Glutamatergic neuron (in vitro differentiated cells): ENCODE results near the gene PECR. TPM values are rescaled to one million over a fixed set of nuclear protein-coding genes. Genes with fewer than 3 reads are reported as not detected.
A peak's percentile ranks its signal among the peaks of the same experiment; 100 is the strongest.

ENCODE experiments used
- DNase-seq: peaks from one replicate; pipeline ENCODE4 v3.0.0; 2022
- H3K27ac Mint-ChIP-seq: one replicate; pipeline ENCODE4 v1.8.0; 2020; ENCODE audit warnings: mild to moderate bottlenecking, mixed read lengths, inconsistent platforms; ENCODE audit not compliant: unreplicated experiment
- H3K27me3 Mint-ChIP-seq: one replicate; pipeline ENCODE4 v1.8.0; 2020; ENCODE audit warnings: mild to moderate bottlenecking, moderate library complexity, mixed read lengths, inconsistent platforms; ENCODE audit not compliant: unreplicated experiment
- H3K36me3 Mint-ChIP-seq: one replicate; pipeline ENCODE4 v1.8.0; 2020; ENCODE audit warnings: mild to moderate bottlenecking, mixed read lengths, inconsistent platforms; ENCODE audit not compliant: unreplicated experiment
- H3K4me1 Mint-ChIP-seq: one replicate; pipeline ENCODE4 v1.8.0; 2020; ENCODE audit warnings: mild to moderate bottlenecking, low read depth, mixed read lengths, inconsistent platforms; ENCODE audit not compliant: unreplicated experiment
- H3K4me3 Mint-ChIP-seq: one replicate; pipeline ENCODE4 v1.8.0; 2020; ENCODE audit warnings: mild to moderate bottlenecking, mixed read lengths, inconsistent platforms; ENCODE audit not compliant: unreplicated experiment
- H3K9me3 Mint-ChIP-seq: one replicate; pipeline ENCODE4 v1.8.0; 2020; ENCODE audit warnings: mild to moderate bottlenecking, moderate library complexity, mixed read lengths, inconsistent platforms; ENCODE audit not compliant: unreplicated experiment
- total RNA-seq: library from RNA; stranded (reverse); fragmentation: NEBNext Ultra II Directional; extraction: Animal tissue kit (Norgen Biotek cat#: 25700); gene quantifications from one replicate; pipeline ENCODE4 v1.2.1, GENCODE V29; 2021; ENCODE audit not compliant: unreplicated experiment
- TF ChIP-seq, protein P1 (sequence below): fragments of 200-600 bp; sonication (generic); IDR thresholded peaks from one replicate; pipeline ENCODE4 v1.5.0; 2021; ENCODE audit not compliant: partially characterized antibody, unreplicated experiment

PECR gene
- total RNA-seq, 1 donor from 2014 or later, result 33.0 TPM

DNA sequence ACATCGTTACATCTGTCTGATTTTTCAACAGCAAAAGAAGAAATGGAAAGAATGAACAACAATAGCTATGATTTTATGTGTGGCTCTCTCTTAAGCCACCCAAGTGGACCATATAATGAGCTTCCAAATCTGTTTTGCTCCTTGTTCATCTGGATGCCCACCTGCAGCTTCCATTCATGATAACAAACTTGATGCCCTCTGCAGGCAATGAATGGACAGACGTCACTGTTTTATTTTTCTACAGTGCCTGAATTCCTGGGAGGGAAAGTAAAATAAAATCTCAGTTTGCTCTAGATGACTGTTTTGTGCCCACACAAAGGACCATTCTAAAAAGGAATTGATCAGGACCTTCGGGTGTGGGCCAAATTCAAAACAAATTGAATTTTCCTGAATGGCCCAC, 73.2 kb downstream of the PECR start:
- no peak for DNase-seq
- H3K27ac Mint-ChIP-seq, result no peak overlapping the region
- H3K27me3 Mint-ChIP-seq, result peaks cover 3% of the 10 kb centered on the region
- peak overlapping the region; percentile 6 for H3K4me3 Mint-ChIP-seq
- peaks cover 14% of the 10 kb centered on the region for H3K9me3 Mint-ChIP-seq
- peaks cover 42% of the 10 kb centered on the region for H3K4me1 Mint-ChIP-seq
- H3K36me3 Mint-ChIP-seq, result no peaks in the 10 kb centered on the region
- TF ChIP-seq, protein P1, sequence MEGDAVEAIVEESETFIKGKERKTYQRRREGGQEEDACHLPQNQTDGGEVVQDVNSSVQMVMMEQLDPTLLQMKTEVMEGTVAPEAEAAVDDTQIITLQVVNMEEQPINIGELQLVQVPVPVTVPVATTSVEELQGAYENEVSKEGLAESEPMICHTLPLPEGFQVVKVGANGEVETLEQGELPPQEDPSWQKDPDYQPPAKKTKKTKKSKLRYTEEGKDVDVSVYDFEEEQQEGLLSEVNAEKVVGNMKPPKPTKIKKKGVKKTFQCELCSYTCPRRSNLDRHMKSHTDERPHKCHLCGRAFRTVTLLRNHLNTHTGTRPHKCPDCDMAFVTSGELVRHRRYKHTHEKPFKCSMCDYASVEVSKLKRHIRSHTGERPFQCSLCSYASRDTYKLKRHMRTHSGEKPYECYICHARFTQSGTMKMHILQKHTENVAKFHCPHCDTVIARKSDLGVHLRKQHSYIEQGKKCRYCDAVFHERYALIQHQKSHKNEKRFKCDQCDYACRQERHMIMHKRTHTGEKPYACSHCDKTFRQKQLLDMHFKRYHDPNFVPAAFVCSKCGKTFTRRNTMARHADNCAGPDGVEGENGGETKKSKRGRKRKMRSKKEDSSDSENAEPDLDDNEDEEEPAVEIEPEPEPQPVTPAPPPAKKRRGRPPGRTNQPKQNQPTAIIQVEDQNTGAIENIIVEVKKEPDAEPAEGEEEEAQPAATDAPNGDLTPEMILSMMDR, result no peak

DNA sequence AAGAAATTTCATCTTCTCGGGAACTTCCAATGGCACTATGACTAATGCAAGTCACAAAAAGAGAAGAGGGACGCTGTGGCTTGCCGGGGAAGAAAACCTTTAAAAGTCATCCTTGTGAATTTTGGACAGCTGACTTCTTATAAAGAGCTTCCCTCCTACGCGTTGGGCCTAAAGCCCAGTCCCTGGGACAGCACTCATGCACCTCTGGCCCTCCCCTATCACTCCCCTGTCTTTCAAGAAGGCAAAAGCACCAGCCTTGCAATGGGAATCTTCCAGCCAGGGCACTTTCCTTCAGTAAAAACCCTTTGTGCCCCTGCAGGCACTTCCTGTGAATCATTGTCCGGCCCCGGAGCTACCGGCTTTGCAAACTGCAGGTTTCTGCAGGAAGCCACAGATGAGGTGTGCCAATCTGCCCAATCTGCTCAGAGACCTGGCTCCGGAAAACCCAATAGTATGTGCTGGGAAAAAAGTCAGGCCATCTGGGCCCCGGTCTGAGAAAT, 75.4 kb downstream of the PECR start:
- Mint-ChIP-seq H3K4me3 (peak overlapping the region; percentile 46), H3K27ac (peak overlapping the region; percentile 75), H3K36me3 (no peaks in the 10 kb centered on the region), H3K4me1 (peaks cover 54% of the 10 kb centered on the region), H3K9me3 (peaks cover 11% of the 10 kb centered on the region), H3K27me3 (peaks cover 5% of the 10 kb centered on the region)
- DNase-seq, result no peak
- TF ChIP-seq, protein P1, result no peak

GRCh38 chr2:216004697-216005283, 76.8 kb downstream of the PECR start:
- peaks cover 11% of the 10 kb centered on the region for H3K9me3 Mint-ChIP-seq
- H3K36me3 Mint-ChIP-seq, result no peaks in the 10 kb centered on the region
- peaks cover 5% of the 10 kb centered on the region for H3K27me3 Mint-ChIP-seq
- peak overlapping the region; percentile 67 for H3K27ac Mint-ChIP-seq
- no peak for DNase-seq
- peak overlapping the region; percentile 70 for H3K4me3 Mint-ChIP-seq
- peaks cover 51% of the 10 kb centered on the region for H3K4me1 Mint-ChIP-seq
- TF ChIP-seq, protein P1, result no peak

GRCh38 chr2:216003876-216004696, 77.5 kb downstream of the PECR start:
- Mint-ChIP-seq H3K27me3 (peaks cover 5% of the 10 kb centered on the region), H3K27ac (peak overlapping the region; percentile 67), H3K4me1 (peaks cover 50% of the 10 kb centered on the region), H3K9me3 (peaks cover 11% of the 10 kb centered on the region), H3K36me3 (no peaks in the 10 kb centered on the region), H3K4me3 (peak overlapping the region; percentile 62)
- no peak for DNase-seq
- TF ChIP-seq, protein P1, result no peak

- H3K4me3 Mint-ChIP-seq, result peak overlapping the region; percentile 77
- DNase-seq, result no peak
- peaks cover 44% of the 10 kb centered on the region for H3K4me1 Mint-ChIP-seq
- peaks cover 5% of the 10 kb centered on the region for H3K27me3 Mint-ChIP-seq
- peaks cover 11% of the 10 kb centered on the region for H3K9me3 Mint-ChIP-seq
- H3K36me3 Mint-ChIP-seq, result peaks cover under 1% of the 10 kb centered on the region
- no peak overlapping the region for H3K27ac Mint-ChIP-seq
- TF ChIP-seq, protein P1, result no peak
These were observed 78.9 kb downstream of the PECR start for GRCh38 chr2:216002693-216003092.
